OCI-LY1 (cell line): ENCODE measurements around the gene CMTM4.
"Not testable (repeated sequence)": the region's sequence is repeated elsewhere in the genome, so short reads cannot be mapped to it uniquely, and the experiment has no call there.

Experiments
- EZH2 ChIP-seq: fragments of 200-600 bp; sonication (generic), shearing (Covaris generic); IDR thresholded peaks from 2 replicates; pipeline ENCODE4 v1.8.0; 2017; ENCODE audit warnings: borderline replicate concordance, mixed run types, mild to moderate bottlenecking, antibody characterized with exemption, low read length, moderate library complexity, mixed read lengths
- TF ChIP-seq, protein P1 (sequence below): fragments of 200-600 bp; sonication (generic), shearing (Covaris generic); IDR thresholded peaks from 2 replicates; pipeline ENCODE4 v1.5.1; 2017; ENCODE audit warnings: mild to moderate bottlenecking, antibody characterized with exemption, low read length, moderate library complexity, mixed read lengths

- TF ChIP-seq, protein P1, sequence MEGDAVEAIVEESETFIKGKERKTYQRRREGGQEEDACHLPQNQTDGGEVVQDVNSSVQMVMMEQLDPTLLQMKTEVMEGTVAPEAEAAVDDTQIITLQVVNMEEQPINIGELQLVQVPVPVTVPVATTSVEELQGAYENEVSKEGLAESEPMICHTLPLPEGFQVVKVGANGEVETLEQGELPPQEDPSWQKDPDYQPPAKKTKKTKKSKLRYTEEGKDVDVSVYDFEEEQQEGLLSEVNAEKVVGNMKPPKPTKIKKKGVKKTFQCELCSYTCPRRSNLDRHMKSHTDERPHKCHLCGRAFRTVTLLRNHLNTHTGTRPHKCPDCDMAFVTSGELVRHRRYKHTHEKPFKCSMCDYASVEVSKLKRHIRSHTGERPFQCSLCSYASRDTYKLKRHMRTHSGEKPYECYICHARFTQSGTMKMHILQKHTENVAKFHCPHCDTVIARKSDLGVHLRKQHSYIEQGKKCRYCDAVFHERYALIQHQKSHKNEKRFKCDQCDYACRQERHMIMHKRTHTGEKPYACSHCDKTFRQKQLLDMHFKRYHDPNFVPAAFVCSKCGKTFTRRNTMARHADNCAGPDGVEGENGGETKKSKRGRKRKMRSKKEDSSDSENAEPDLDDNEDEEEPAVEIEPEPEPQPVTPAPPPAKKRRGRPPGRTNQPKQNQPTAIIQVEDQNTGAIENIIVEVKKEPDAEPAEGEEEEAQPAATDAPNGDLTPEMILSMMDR, result not testable (repeated sequence)
- TF ChIP-seq EZH2, result not testable (repeated sequence)
Observed at GRCh38 chr16:66631558-66631957, 65.0 kb downstream of the CMTM4 start.
